Right atrium auricular region (tissue), 2 donors: ENCODE results near the gene USP48. TPM values are rescaled to one million over a fixed set of nuclear protein-coding genes. Genes with fewer than 3 reads are reported as not detected.

Experiments used
- DNase-seq: peaks from one replicate; pipeline ENCODE4 v3.0.0-alpha.2; 2019; ENCODE audit warnings: low spot score
- H3K27ac ChIP-seq, 2 donors: fragments of 200-600 bp; sonication (generic); 1 replicate in 1 of 2; 2 replicates in 1 of 2; pipeline ENCODE4 v1.5.1; 2016 to 2019
- H3K27me3 ChIP-seq, 2 donors: fragments of 200-600 bp; sonication (generic); one replicate each; pipeline versions ENCODE4 v1.5.1 to v1.6.0; 2017 to 2019
- H3K36me3 ChIP-seq: fragments of 200-600 bp; sonication (generic); one replicate; pipeline ENCODE4 v1.5.1; 2016
- H3K4me1 ChIP-seq, 2 donors: fragments of 200-600 bp; sonication (generic); one replicate each; pipeline versions ENCODE4 v1.5.1 to v1.6.0; 2017 to 2019
- H3K4me3 ChIP-seq, 2 donors: fragments of 200-600 bp; sonication (generic); 1 replicate in 1 of 2; 2 replicates in 1 of 2; pipeline ENCODE4 v1.5.1; 2017 to 2019; ENCODE audit warnings: mild to moderate bottlenecking in 1 of 2, moderate library complexity in 1 of 2
- H3K9me3 ChIP-seq, 2 donors: fragments of 200-600 bp; sonication (generic); one replicate each; pipeline ENCODE4 v1.5.1; 2019
- CTCF ChIP-seq, 2 donors: fragments of 200-600 bp; sonication (generic); IDR thresholded peaks; one replicate each; pipeline ENCODE4 v1.5.1; 2019; ENCODE audit warnings: antibody characterized with exemption in 2 of 2
- total RNA-seq, 2 donors: library from RNA; depleted of rRNA; stranded (reverse); fragments of >200 nt; gene quantifications; one replicate each; pipeline ENCODE4 v1.1.0, GENCODE V29; 2016

Gene USP48
- total RNA-seq, 2 donors from 2014 or later: 24.1 to 31.0 TPM

- Histone ChIP-seq H3K27ac (no peak overlapping the region), H3K27me3 (no peaks in the 10 kb centered on the region), H3K9me3 (no peaks in the 10 kb centered on the region), H3K4me3 (no peak overlapping the region), H3K4me1 (no peaks in the 10 kb centered on the region), H3K36me3 (peaks cover 65% of the 10 kb centered on the region)
- TF ChIP-seq CTCF (IDR thresholded peaks at IDR 0.05): no peak
- no peak for DNase-seq
Measured at GRCh38 chr1:21693732-21694131, 89.2 kb downstream of the USP48 start.

GRCh38 chr1:21691739-21692138, 91.2 kb downstream of the USP48 start:
- H3K27me3 ChIP-seq: no peaks in the 10 kb centered on the region
- H3K4me1 ChIP-seq: no peaks in the 10 kb centered on the region
- no peak for DNase-seq
- H3K9me3 ChIP-seq: no peaks in the 10 kb centered on the region
- H3K27ac ChIP-seq: no peak overlapping the region
- peaks cover 83% of the 10 kb centered on the region for H3K36me3 ChIP-seq
- no peak overlapping the region for H3K4me3 ChIP-seq
- no peak for TF ChIP-seq CTCF (IDR thresholded peaks at IDR 0.05)

- Histone ChIP-seq H3K36me3 (peaks cover 88% of the 10 kb centered on the region), H3K27me3 (no peaks in the 10 kb centered on the region), H3K9me3 (peaks cover 0 to 3% of the 10 kb centered on the region in 2 donors), H3K27ac (no peak overlapping the region), H3K4me1 (no peaks in the 10 kb centered on the region), H3K4me3 (no peak overlapping the region)
- DNase-seq: no peak
- TF ChIP-seq CTCF (IDR thresholded peaks at IDR 0.05): no peak
Measured at GRCh38 chr1:21689661-21690372, 93.1 kb downstream of the USP48 start.

- H3K4me1 ChIP-seq: no peaks in the 10 kb centered on the region
- TF ChIP-seq CTCF (IDR thresholded peaks at IDR 0.05): no peak
- H3K4me3 ChIP-seq: no peak overlapping the region
- no peak overlapping the region for H3K27ac ChIP-seq
- DNase-seq: no peak
- peaks cover 68% of the 10 kb centered on the region for H3K36me3 ChIP-seq
- H3K9me3 ChIP-seq: peaks cover 0 to 5% of the 10 kb centered on the region in 2 donors
- H3K27me3 ChIP-seq: no peaks in the 10 kb centered on the region
Measured at GRCh38 chr1:21687081-21687529, 95.8 kb downstream of the USP48 start.

GRCh38 chr1:21685946-21686678, 96.8 kb downstream of the USP48 start:
- Histone ChIP-seq H3K4me3 (no peak overlapping the region), H3K27ac (no peak overlapping the region), H3K36me3 (peaks cover 58% of the 10 kb centered on the region), H3K4me1 (no peaks in the 10 kb centered on the region), H3K27me3 (no peaks in the 10 kb centered on the region), H3K9me3 (peaks cover 0 to 5% of the 10 kb centered on the region in 2 donors)
- no peak for DNase-seq
- no peak for TF ChIP-seq CTCF (IDR thresholded peaks at IDR 0.05)
